GM19452 (cell line): ENCODE measurements around the gene CTBP2.

Experiments used
- ATAC-seq: cut with Tn5 transposase; IDR thresholded peaks from one replicate; pipeline ENCODE4 v1.9.1; 2021; ENCODE audit not compliant: unreplicated experiment

Gene CTBP2

DNA sequence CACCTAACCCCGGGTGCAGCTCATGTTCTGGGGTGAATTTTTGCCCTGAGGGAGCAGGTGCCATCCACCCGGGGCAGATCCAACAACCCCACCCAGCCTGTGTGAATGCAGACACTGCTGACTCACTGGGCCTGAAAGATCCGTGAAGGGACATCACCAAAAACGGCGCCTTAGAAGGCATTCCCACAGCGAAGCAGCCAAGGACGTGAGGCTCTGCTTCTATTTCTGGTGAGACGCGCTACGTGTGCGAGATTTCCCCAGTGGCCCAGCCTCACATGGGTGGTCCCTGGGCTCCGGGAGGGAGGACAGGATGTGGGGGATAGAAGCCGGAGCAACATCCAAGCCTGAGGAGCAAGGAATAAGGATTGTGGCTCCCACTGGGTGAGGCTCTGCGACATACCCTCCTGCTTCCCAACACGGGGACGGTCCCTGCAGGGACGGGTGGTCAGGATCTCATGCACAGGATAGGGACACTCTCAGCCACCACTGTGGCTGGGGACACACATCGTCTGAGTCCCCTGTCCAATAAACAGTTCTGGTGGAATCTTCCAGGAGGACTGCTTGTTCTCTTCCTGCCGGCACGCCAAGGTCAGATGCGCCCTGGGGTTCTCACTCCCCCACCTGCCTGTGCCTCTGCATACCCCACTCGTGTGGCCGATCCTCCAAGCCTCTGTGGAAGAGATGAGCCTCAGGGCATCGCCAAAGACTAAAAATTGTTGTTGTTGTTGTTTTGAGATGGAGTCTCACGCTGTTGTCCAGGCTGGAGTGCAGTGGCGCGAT is 148.2 kb downstream of the CTBP2 start:
- ATAC-seq: no peak

DNA sequence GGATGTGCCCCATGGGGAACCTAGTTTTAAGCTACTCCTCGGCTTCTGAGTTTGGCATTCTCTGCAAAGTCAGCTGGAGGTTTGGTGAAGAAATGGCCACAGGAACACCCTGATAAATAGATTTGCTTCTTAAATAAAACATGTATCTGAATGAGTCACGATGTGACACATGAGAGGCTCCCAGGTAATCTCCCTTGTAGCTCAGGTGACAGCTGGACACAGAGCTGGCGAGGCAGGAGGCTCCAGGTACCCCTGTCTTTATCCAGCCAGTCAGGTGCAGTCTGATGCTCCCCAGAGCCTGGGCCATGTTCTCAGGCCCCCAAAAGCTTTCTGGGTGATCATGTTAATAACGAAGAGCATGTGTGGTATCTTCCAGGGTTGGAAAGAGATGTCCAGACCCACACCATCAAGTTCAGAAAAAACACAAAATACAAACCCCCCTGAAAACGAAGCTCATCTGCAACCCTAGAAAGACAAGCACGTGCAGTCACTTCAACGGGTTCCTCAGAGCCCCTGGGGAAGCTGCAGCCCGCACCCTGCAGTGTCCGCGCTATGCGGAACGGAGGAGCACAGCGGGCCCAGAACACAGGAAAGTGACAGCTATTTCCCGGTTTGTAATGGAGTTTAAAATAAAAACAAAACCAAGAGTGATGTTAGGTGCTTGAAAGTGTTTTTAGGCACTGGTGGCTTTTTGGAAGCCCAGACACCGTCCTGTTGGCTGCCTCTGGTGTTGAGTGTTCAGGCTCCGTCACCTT is 149.0 kb downstream of the CTBP2 start:
- ATAC-seq: no peak

DNA sequence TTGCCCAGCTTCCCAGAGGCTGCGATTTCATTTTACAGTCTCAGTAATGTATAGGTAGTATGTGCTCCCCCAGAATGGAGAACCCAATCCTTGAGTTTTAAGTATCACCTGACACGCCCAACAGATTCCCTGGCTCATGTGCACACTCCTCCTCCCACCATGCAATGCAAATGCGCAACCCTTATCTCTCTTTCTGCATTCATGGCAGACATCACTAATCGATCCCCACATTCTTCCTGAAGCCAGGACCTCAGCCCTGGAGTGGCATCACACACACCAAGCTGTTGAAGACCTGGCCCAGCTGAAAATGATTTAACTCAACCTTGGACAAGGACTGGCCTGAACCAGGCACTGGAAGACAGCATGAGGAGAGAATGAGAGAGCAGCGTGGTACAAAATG is 150.0 kb downstream of the CTBP2 start:
- no peak for ATAC-seq

DNA sequence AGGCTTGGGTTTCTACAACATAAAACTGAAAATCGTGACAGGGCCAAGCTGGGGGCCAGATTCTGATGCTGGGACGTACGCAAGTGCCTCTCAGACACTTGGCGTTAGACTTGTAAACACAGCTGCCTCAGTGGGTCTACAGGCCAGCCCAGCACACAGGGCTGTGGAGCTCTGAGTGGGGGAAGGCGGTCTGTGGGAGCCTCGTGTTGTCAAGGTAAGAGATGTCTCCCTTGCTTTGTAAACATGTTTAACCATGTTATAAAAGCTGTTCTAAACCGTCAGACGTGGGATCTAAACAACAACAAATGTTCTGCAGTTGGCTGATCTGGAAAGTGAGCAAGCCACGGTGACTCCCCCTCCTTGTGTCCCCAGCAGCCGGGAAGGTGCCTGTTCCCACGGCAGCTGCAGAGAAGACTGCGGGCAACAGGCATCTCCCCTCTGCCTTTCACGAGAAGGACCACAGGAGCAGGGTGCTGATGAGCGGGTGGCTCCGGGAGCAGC is 150.7 kb downstream of the CTBP2 start:
- ATAC-seq: no peak

DNA sequence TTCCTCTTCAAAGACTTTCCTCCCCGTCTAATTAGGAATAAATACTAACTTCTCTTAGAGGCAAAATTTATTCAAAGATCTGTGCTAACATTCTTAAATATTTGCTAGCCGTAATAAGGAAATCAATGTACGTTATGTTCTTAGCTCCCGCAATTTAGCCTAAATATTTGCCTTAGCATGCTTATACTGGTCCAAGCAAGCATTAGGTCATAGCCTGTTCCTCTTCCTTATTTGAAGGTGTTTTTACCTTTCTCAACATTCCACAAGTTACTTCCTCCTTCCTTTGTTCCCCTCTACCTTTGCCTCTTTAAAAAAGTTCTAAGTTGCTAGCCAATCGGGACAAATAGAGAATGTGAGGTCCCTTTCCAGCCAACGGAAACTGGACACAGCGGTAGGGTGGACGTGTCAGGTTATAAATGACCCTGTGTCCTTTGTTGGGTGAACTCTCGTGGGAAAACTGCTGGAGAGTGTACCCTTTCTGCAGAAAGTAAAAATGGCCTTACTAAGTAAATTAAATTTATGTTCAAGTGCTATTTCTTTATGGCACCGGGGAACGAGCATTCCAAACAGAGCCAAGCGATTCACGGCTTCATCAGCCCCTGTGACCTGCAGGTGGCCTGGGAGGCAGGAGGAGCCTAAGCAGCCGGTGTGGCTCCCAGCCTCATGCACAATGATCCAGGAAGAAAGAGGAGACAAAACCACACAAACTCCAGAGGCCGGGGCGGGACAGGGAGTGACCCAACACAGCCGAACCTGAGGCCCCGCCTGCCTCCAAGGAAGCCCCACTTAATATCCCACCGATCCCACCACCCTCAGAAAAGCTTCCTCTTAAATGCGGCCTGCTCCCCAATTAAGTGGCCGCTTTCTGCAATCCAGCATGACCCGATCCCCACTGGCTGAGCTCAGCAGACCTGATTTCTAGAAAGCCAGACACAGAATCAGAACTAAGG is 151.4 kb downstream of the CTBP2 start:
- ATAC-seq: no peak

DNA sequence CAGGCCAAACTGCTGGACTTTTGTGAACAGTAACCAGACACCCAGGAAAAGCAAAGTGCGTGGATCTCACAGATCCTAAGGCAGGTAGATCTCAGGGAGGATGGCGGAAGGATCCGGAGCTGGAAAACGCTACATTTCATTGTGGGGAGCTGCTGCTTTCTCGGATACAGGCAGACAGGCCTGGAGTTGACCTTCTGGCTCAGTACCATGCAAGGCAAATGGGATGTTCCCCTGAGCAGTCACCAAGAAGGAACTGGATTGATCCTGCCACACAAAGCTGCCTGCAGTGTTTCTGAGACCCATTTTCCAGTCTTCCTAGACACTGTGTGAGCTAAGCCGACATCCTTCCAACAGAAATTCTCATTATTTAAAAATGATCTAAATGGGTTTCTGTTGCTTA is 152.9 kb downstream of the CTBP2 start:
- no peak for ATAC-seq

DNA sequence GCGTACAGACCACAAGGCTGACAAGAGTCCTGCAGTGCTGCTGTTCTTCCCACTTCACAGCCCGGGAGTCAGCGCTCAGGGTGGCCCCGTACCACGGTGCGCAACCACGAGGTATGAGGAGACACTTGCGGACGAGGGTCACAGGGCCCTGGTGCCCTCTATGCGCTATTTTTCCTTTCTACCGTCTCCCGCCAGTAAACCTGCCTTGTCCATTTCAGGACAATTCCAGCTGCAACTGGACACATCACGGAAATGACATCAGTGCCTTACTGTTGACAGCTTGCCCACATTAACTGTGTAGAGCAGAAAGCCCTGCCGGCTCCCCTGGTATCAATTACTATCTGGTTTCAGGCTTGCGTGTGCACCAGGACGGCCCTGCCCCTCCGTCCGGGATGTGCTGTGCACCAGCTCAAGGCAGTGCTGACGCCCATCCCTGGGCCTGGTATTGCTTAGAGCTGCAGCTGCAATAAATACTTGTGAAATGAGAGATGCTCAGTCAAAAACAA is 153.4 kb downstream of the CTBP2 start:
- no peak for ATAC-seq

DNA sequence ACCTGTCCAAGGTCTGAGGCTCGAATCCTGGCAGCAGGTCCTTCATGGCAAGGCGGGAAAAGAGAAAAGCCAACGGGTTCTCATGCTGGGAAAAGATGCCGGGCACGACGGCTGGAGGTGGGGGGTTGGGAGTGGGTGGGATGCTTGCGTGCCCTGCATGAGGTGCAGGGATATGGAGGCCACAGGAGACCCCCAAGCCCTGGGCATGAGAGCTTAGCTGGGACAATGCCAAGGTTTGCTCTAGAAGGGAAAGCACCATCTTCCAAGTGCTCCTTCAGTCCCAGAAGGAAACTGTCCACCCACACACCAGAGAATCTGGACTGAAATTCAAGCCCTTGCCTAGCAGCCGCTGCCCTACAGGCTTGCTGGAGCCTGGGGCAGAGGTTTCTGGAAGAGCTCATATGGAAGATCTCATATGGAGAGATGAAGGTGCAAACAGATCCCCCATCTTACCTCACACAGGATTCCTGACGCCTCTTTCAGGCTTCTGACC is 154.1 kb downstream of the CTBP2 start:
- ATAC-seq: no peak

DNA sequence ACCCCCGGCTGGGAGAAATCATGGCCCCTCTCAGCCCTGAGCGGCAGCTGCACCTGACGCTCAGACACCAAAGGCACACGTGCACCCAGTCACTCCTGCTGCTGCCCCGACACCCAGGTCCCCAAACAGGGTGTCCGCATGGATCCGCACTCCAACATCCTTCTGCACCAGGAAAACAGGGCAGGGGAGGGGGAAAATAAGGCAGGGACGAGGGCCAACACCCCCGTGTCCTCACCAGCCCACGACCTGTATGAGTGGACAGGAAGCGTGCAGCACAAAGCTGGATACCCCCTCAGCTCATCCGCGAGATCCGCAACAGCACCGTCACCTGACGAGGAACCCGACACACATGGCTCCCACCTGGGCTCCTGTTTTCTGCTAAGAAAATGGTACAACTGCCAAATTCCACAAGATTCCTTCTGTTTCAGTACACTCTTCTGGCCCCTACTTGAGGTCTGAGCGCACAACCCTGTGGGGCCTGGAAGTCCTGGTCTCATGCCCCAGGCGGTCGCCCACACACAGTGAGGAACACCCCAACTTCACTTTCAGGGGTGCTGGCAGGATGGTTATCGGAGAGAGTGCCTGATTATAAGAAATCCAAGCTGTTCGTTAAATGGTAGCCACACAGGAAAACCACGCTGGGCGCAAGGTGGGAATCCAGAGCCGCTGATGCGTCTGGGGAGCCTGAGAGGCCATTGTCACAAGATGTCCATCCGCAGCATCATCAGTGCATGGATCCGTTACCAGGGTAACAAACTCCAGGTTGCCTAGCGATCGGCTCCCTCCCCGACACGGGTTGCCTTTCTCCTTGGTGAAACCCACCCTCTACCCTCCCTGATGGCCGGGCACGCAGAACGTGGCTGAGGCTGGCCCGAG is 154.8 kb downstream of the CTBP2 start:
- no peak for ATAC-seq

DNA sequence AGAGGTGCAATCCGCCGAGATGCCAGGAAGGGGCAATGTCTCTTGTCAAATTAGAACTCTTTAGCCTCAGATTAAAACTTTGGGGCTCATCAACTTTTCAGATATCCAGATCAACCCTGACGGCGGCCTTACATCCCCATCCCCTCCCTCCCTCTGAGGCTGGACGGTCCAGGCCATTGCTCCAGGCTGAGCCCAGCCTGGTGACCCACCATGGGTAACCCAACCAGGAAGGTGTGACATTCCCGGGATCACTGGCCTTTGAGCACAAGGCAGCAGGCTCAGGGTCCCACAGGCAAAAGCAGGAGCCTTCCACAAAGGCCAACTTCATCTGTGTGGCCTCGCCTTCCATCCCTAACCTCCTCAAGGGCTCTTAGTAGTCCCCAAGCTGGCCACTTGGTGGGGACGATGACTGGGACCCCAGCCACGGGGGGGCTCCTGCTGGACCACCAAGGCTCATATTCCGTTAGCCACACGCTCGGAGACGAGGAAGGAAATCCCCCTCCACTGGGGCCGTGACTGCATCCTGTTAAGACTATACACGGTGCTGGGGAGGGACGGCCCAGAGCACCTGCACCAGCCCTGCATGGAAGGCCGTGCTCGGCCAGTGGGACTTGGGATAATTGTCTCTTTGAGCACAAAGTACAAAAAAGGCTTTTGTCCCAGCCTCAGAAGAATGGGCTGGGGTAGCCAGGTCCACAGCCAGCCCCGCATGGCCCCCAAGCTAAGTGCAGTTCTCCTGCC is 155.6 kb downstream of the CTBP2 start:
- no peak for ATAC-seq

DNA sequence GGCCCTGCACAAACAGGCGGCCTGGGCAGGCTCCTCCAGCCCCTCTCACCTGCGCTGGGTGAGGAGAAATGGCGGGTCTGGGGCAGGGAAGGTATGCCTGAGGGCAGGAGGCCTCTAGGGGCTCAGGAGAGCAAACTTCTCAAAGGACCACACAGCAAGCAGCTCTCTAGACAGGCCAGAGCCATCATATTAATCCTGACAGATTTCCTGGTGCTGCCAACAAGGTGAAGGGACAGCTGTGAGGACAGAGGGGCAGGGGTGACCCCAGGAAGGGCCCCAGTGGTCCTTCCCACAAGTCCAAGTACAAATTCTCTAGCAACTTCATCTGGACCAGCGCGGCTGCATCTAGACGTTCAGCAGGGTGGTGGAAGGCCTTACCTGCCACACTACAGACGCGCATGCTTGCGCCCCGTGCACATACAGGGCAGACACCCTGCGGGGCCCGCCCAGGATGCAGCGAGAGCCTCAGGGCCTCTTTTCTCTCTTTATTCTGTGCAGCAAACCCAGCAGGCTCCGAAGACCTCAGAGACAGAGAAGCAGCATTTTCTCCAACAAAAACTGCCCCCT is 156.4 kb downstream of the CTBP2 start:
- ATAC-seq: no peak

DNA sequence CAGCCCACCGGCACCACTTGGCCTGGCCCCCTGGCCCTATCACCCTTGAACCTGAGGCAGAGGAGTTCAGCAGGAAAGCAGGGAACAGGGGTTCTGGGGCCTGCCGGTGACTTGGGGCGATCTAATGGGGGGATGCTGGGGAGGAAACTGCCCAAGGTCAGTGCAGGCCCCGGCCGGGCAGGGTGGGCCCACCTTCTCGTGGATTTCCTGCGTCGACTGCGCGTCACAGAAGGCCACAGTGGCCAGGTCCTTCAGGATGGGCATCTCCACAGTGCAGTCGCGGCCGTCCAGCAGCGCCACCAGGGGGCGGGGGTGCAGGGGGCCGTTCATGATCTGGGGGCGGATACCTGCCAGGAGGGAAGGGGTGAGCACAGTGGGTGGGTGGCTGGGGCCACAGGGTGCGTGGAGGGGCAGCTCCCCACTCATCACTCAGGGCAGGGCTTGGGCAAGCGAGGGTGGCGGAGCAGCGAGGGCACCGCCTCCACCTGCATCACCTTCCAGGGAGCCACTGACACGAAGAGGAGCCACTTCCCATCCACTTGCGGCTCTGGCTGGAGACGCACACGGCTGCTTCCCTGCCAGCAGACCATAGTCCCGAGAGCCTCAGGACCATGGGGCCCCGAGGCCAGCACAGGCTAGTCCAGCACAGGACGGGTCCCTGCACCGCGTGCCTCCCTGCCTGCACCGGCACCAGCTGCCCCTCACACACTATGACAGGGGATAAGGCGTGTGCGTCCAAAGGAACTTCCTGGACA is 157.0 kb downstream of the CTBP2 start:
- ATAC-seq: no peak

DNA sequence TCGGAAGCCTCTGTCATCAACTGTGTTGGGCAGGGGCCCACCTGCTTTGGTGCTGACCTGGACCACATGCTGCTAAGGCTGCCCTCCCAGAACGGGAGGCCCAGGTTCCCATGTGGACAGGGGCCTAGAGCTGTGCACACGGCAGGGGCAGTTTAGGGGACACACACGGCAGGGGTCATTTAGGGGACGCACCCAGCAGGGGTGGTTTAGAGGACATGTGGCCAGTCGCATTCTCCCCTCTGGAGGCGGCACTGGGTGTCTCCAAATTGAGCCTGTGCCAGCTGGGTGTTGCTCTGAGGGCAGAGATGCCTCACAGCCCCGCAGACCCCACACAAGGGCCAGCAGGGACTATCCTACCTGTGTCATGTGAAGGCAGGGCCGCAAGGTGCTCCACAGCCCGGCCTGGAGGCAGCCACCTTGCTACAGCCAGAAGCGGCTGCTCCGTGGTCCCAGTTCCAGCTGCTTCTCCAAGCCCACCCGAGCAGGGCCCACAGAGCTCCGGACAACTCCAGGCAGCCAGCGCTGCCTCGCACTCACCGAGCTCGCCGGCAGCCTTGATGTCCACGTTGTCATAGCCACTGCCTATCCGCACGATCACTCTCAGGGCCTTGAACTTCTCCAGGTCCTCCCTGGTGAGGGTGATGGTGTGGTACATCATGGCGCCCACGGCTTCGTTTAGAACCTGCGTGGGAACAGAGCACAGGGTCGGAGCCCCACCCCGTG is 157.8 kb downstream of the CTBP2 start:
- ATAC-seq: no peak

DNA sequence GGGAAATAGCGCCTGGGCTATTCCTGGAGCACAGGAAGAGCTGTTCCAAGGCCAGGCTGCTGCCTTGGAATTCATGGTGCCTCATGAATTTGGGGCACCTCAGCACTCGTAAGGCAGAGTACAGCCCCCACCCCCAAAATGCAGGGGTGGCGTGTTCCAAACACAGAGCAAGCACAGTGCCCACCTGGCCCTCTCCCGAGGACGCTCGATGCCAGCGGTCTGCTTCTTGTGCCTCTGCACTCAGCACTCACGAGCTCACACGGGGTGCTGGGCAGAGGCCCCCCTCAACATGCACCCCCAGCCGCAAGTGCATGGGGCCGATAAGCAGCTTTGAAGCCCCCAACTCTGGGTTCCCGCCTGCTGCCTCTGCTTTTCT is 158.3 kb downstream of the CTBP2 start:
- ATAC-seq: no peak

DNA sequence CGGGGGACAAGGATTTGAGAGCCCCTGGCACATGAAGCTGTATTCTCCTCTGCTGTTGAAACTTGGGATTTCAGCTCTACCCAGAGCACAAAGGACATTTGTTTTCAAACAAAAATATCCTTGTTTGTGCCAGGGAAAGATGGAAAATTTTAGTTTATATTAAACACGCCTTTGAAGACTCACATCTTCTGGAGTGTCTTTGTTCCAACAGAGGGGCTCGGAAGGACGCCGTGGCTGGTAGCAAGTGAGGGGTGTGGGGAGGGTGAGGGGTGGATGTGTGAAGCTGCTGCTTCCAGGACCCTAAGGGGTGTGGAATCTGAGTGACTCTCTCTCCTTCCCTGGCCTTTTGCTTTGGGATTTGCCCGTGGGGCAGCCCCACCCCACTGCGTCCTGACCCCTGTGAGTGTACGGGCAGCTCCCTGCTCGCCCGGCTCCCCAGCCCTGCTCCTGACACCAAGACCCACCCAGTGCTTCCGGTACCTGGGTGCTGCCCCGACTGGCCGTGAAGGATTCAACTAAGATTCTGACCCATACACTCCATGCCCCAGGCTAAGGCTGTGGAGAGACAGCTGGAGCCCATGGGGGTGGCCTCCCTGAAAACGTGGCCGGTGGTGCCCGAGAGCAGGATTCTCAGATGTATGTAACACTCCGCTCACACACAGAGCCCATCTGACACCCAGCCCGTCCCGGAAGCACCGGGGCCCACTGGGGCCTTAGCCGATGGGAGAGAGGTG is 158.9 kb downstream of the CTBP2 start:
- ATAC-seq: no peak

DNA sequence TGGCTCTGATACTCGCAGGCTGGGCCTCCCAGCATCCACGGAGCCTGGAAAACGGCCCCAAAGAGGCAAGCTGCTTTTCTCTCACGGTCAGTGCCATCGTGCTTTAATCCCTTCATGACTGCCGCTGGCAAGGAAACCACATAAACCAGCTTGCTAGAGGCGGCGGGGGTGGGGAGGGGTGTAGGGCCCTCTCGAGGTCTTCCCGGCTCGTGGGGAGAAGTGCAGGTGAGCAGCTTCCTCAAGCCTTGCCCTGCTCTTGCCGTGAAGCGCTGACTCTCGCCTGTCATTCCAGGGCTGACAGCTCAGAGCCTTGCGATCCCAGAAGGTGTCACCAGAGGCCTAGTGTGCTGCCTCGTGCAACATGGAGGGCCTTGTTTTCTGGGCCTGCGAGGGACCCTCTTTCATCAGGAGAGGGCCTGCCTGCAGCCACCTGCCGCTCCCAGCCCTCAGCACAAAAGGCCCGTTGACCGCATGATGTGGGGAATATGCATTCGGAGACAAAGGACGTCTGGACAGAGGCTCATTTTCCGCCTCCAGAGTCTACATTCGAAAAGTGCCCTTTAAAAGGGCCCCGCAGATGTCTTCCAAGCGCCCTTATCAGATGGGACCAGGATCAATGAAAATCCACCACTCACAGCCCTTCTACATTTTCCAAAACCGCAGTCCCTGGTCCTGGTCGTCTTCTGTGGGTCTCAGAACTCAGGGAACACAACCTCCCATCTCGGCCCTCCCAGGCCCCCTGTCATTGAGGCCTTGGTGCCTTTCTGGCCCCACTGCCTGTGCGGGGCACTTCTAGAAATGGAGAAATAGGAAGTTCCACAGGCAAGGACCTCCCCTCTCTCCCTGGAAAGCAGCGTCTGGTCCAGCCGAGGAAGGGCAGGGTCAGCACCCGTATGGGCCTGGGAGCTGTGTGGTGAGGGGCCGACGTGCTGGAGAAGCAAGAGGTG is 159.7 kb downstream of the CTBP2 start:
- ATAC-seq: no peak
